Activated naive CD8-positive, alpha-beta T cell treated with anti-CD3 and anti-CD28 coated beads for 36 hours (primary cell): ENCODE data around the gene UGT1A8. TPM values are rescaled to one million over a fixed set of nuclear protein-coding genes. Genes with fewer than 3 reads are reported as not detected.
"Not testable (repeated sequence)": the region's sequence is repeated elsewhere in the genome, so short reads cannot be mapped to it uniquely, and the experiment has no call there.

ENCODE experiments used
- DNase-seq: peaks from one replicate; pipeline ENCODE4 v3.0.0; 2021
- H3K27ac Mint-ChIP-seq: one replicate; pipeline ENCODE4 v1.8.0; 2022; ENCODE audit warnings: mild to moderate bottlenecking, moderate library complexity, mixed read lengths
- H3K27me3 Mint-ChIP-seq: one replicate; pipeline ENCODE4 v1.8.0; 2022; ENCODE audit warnings: mild to moderate bottlenecking, mixed read lengths
- H3K36me3 Mint-ChIP-seq: one replicate; pipeline ENCODE4 v1.8.0; 2021; ENCODE audit warnings: mild to moderate bottlenecking, mixed read lengths
- H3K4me1 Mint-ChIP-seq: one replicate; pipeline ENCODE4 v1.8.0; 2021; ENCODE audit warnings: mixed read lengths
- H3K4me3 Mint-ChIP-seq: one replicate; pipeline ENCODE4 v1.8.0; 2022; ENCODE audit warnings: mild to moderate bottlenecking, moderate library complexity, mixed read lengths
- H3K9me3 Mint-ChIP-seq: one replicate; pipeline ENCODE4 v1.8.0; 2022; ENCODE audit warnings: mixed read lengths
- total RNA-seq, 2 experiments: library from RNA; stranded (reverse); gene quantifications; one replicate each; pipeline ENCODE4 v1.2.3, GENCODE V29; 2021

Gene UGT1A8
- not detected for total RNA-seq

DNA sequence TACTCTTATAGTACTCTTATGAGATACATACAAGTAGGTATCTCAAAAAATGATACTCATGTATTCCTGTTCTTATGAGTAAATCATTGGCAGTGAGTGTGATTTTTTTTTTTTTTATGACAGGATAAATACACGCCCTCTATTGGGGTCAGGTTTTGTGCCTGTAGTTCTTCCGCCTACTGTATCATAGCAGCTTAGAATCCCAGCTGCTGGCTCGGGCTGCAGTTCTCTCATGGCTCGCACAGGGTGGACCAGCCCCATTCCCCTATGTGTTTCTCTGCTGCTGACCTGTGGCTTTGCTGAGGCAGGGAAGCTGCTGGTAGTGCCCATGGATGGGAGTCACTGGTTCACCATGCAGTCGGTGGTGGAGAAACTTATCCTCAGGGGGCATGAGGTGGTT, at the start of gene UGT1A8:
Gene UGT1A8, plus strand, starts transcription at position 158 of the 400 bp plus-strand sequence. Its CDS starts 75 bp downstream, at position 233.
- H3K27me3 Mint-ChIP-seq = peaks cover 16% of the 10 kb centered on the region
- DNase-seq, H3K36me3 Mint-ChIP-seq, H3K4me1 Mint-ChIP-seq, H3K9me3 Mint-ChIP-seq, H3K4me3 Mint-ChIP-seq, H3K27ac Mint-ChIP-seq: not testable (repeated sequence)

DNA sequence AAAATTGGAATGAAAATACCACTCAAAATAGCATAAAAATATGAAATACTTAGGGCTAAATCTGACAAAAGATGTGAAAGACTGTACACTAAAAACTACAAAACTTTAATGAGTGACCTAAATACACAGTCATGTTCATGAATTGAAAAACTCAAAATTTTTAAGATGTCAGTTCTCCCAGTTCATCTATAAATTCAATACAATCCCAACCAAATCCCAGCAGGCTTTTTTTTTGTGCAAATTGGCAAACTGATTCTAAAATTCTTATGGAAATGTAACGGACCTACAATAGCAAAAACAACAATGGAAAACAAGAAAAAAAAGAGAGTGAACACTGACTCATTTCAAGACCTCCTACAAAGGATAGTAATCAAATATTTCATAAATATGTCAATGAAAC, 46.4 kb upstream of the UGT1A8 start:
- no peaks in the 10 kb centered on the region for H3K36me3 Mint-ChIP-seq
- DNase-seq = no peak
- peaks cover 2% of the 10 kb centered on the region for H3K9me3 Mint-ChIP-seq
- H3K27ac Mint-ChIP-seq = no peak overlapping the region
- H3K27me3 Mint-ChIP-seq = no peaks in the 10 kb centered on the region
- H3K4me1 Mint-ChIP-seq = no peaks in the 10 kb centered on the region
- H3K4me3 Mint-ChIP-seq = no peak overlapping the region

DNA sequence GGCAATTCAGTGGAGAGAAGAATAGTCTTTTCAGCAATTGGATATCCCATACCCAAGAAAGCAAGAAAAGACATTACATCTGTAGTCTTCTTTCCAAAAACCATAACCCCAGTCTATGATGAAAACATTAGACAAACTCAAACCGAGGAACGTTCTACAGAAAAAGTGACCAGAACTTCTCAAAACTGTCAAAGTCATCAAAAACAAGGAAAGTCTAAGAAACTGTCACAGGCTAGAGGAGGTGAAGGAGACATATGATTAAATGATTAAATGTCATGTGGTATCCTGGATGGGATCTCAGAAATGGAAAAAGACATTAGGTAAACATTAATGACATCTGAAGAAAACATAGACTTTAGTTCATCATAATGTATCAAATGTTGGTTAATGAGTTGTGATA, 46.0 kb upstream of the UGT1A8 start:
- Mint-ChIP-seq H3K4me3 (no peak overlapping the region), H3K36me3 (no peaks in the 10 kb centered on the region), H3K4me1 (no peaks in the 10 kb centered on the region), H3K27me3 (no peaks in the 10 kb centered on the region), H3K9me3 (peaks cover 2% of the 10 kb centered on the region), H3K27ac (no peak overlapping the region)
- no peak for DNase-seq

DNA sequence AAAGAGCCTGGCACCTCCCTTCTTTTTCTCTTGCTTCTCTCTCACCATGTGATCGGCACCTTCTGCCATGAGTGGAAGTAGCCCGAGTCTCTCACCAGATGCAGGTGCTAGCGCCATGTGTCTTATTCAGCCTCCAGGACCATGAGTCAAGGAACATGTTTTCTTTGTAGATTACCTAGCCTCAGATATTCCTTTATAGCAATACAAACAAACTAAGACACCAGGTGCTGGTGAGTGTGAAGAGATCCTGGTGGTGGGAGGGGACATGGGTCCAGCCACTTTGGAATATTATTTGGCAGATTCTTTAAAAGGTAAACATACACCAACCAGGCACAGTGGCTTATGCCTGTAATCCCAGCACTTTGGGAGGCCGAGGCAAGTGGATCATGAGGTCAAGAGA, 45.0 kb upstream of the UGT1A8 start:
- H3K4me3 Mint-ChIP-seq = no peak overlapping the region
- no peak overlapping the region for H3K27ac Mint-ChIP-seq
- no peak for DNase-seq
- H3K4me1 Mint-ChIP-seq = no peaks in the 10 kb centered on the region
- H3K9me3 Mint-ChIP-seq = peaks cover 4% of the 10 kb centered on the region
- H3K36me3 Mint-ChIP-seq = no peaks in the 10 kb centered on the region
- no peaks in the 10 kb centered on the region for H3K27me3 Mint-ChIP-seq

DNA sequence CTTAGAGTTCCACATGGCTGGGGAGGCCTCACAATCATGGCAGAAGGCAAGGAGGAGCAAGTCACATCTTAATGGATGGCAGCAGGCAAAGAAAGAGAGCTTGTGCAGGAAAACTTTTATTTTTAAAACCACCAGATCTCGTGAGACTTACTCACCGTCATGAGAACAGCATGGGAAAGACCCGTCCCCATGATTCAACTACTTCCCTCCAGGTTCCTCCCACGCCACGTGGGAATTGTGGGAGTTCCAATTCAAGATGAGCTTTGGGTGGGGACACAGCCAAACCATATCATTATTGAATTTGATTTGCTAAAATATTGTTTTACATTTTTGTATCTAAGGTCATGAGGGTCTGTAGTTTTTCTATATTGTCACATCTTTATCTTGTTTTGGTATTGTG, 40.1 kb upstream of the UGT1A8 start:
- not testable (repeated sequence) for H3K4me3 Mint-ChIP-seq, H3K27me3 Mint-ChIP-seq, H3K27ac Mint-ChIP-seq, H3K36me3 Mint-ChIP-seq, H3K9me3 Mint-ChIP-seq, DNase-seq, H3K4me1 Mint-ChIP-seq

DNA sequence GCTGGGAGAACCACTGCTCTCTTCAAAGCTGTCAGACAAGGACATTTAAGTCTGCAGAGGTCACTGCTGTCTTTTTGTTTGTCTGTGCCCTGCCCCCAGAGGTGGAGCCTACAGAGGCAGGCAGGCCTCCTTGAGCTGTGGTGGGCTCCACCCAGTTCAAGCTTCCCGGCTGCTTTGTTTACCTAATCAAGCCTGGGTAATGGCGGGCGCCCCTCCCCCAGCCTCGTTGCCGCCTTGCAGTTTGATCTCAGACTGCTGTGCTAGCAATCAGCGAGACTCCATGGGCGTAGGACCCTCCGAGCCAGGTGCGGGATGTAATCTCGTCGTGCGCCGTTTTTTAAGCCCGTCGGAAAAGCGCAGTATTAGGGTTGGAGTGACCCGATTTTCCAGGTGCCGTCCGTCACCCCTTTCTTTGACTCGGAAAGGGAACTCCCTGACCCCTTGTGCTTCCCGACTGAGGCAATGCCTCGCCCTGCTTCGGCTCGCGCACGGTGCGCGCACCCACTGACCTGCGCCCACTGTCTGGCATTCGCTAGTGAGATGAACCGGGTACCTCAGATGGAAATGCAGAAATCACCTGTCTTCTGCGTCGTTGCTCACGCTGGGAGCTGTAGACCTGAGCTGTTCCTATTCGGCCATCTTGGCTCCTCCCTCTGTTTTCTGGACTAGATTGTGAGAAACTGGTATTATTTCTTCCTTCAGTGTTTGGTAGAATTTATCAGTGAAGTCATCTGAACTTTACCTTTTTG, 34.0 kb upstream of the UGT1A8 start:
- not testable (repeated sequence) for H3K9me3 Mint-ChIP-seq, H3K4me1 Mint-ChIP-seq, DNase-seq, H3K36me3 Mint-ChIP-seq
- peak overlapping the region; percentile 48 for H3K4me3 Mint-ChIP-seq
- peak overlapping the region; percentile 66 for H3K27ac Mint-ChIP-seq
- H3K27me3 Mint-ChIP-seq = peaks cover 19% of the 10 kb centered on the region

DNA sequence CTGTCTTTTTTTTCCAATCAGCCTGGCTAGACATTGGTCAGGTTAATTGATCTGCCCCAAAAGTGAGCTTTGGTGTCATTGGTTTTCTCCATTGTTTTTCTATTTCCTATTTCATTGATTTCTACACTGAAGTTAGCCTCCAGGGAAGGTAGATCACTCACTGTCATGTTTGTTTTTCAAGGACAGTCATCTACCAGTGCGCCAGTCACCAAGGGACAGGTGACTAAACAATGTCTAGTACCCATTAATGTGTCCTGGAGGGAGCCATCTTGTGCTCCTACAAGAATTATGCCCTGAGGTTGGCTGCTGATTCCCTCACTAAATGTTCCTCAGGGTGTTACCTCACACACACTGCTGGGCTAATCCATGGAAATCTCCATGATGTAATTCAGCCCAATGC, 33.2 kb upstream of the UGT1A8 start:
- no peaks in the 10 kb centered on the region for H3K9me3 Mint-ChIP-seq
- peaks cover 3% of the 10 kb centered on the region for H3K4me1 Mint-ChIP-seq
- no peak overlapping the region for H3K4me3 Mint-ChIP-seq

DNA sequence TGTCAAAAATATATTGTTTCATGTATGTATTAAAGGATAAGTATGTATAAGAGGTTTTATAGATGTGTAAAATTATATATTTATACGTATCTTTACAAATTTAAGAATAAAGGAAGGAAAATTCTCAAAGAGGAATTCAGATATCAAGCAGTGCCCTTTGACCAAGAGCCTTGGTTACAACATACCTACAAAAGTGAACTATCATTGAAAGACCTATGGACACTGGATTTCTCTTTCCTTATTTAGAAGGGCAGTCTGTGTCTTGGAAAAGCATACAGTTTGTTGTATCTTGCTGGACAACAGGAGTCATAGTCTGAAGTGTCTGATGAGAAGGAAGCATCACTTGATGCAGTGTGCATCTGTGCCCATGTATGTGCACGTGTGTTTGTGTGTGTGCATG, 29.0 kb upstream of the UGT1A8 start:
- no peak overlapping the region for H3K4me3 Mint-ChIP-seq
- H3K36me3 Mint-ChIP-seq = no peaks in the 10 kb centered on the region
- peaks cover 3% of the 10 kb centered on the region for H3K4me1 Mint-ChIP-seq
- H3K27ac Mint-ChIP-seq = no peak overlapping the region
- no peaks in the 10 kb centered on the region for H3K9me3 Mint-ChIP-seq
- peaks cover 24% of the 10 kb centered on the region for H3K27me3 Mint-ChIP-seq
- no peak for DNase-seq

More for the DNA sequence above, 33.2 kb upstream of the UGT1A8 start:
- Mint-ChIP-seq H3K36me3 (no peaks in the 10 kb centered on the region), H3K27ac (no peak overlapping the region), H3K27me3 (peaks cover 24% of the 10 kb centered on the region)
- no peak for DNase-seq

DNA sequence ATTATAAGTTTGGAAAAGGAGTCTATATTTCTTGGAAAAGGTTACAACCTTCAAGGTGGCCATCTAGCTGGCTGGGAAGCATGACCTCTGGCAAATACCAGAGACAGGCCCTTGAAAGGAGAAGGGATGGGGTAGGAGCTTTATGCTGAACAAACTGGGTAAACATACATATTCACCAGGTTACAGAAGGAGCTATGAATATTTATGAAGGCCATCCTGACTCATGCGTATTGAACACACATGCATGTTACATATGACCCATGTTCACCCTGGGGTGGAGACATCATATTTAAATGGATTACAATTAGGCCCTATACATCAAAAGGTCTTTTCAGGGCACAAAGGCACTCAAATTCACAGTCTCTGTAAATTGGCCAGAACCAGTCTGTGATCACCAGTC, 24.7 kb upstream of the UGT1A8 start:
- not testable (repeated sequence) for DNase-seq, H3K4me3 Mint-ChIP-seq, H3K27ac Mint-ChIP-seq, H3K9me3 Mint-ChIP-seq, H3K27me3 Mint-ChIP-seq, H3K36me3 Mint-ChIP-seq, H3K4me1 Mint-ChIP-seq

DNA sequence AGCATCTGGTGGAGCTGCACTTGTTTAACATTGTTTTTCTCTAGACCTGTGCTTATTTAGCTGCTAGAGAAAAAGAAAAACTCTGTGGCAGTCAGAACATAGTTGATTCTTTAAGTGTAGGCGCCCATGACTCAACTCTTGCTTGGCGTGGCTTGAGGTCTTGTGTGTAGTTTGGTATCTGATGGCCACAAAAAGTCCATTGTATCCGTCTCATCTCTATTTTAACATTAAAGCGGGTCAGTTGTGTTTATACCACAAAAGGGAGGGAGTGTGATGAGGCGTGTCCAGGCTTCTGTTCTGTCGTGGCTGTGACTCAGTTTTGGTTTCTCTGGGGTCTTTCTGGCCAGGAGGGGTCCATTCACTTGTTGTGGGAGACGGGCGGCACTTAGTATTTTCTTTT, 24.2 kb upstream of the UGT1A8 start:
- DNase-seq = no peak
- Mint-ChIP-seq H3K27me3 (peaks cover 5% of the 10 kb centered on the region), H3K9me3 (no peaks in the 10 kb centered on the region), H3K27ac (no peak overlapping the region), H3K36me3 (no peaks in the 10 kb centered on the region), H3K4me1 (no peaks in the 10 kb centered on the region), H3K4me3 (no peak overlapping the region)

DNA sequence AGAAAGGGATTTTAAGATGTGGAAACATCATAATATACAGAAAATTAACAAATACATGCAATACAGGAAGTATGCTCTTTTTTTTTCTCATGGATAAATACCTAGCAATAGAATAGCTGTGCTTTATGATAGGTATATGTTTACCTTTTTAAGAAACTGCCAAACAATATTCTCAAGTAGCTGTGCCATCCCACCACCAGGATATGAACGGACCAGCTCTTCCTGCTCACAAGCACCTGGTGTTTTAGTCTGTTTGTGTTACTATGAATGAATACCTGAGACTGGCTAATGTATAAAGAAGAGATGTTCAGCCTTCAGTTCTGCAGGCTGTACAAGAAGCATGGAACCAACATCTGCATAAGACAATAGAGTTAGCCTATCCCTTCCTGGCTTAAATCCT, 19.9 kb upstream of the UGT1A8 start:
- DNase-seq = no peak
- Mint-ChIP-seq H3K4me3 (no peak overlapping the region), H3K36me3 (no peaks in the 10 kb centered on the region), H3K27ac (no peak overlapping the region), H3K27me3 (peaks cover 13% of the 10 kb centered on the region), H3K4me1 (no peaks in the 10 kb centered on the region), H3K9me3 (no peaks in the 10 kb centered on the region)

DNA sequence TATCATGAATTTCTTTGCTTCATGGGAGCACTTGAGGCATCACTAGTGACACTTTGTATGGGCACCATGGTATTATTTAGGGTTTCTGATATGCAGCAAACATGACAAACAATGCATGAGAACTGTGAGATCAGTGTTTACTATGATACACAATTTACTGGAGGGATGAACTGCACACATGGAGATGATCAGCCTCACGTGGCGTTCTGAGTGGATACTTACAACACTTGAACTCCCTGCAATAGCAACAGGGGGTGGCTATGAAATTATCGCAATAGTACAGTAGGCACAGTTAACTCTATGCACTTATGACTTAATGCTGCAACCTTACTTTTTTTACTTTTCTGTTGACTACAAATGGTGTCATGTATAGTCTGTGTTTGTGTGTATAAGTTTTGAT, 18.5 kb upstream of the UGT1A8 start:
- no peaks in the 10 kb centered on the region for H3K4me1 Mint-ChIP-seq
- H3K27me3 Mint-ChIP-seq = peaks cover 16% of the 10 kb centered on the region
- H3K9me3 Mint-ChIP-seq = no peaks in the 10 kb centered on the region
- H3K27ac Mint-ChIP-seq = no peak overlapping the region
- no peak overlapping the region for H3K4me3 Mint-ChIP-seq
- no peaks in the 10 kb centered on the region for H3K36me3 Mint-ChIP-seq
- DNase-seq = no peak

DNA sequence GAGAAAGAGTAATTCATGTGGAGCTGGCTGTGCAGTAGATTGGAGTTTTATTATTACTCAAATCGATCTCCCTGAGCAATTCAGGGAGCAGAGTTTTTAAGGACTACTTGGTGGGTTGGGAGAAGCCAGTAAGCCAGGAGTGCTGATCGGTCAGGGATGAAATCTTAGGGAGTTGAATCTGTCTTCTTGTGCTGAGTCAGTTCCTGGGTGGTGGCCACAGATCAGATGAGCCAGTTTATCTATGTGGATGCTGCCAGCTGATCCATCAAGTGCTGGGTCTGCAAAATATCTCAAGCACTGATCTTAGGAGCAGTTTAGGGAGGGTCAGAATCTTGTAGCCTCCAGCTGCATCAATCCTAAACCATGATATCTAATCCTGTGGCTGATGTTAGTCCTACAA, 17.0 kb upstream of the UGT1A8 start:
- peaks cover 16% of the 10 kb centered on the region for H3K27me3 Mint-ChIP-seq
- no peak overlapping the region for H3K27ac Mint-ChIP-seq
- no peaks in the 10 kb centered on the region for H3K36me3 Mint-ChIP-seq
- H3K9me3 Mint-ChIP-seq = no peaks in the 10 kb centered on the region
- no peaks in the 10 kb centered on the region for H3K4me1 Mint-ChIP-seq
- no peak for DNase-seq
- no peak overlapping the region for H3K4me3 Mint-ChIP-seq

DNA sequence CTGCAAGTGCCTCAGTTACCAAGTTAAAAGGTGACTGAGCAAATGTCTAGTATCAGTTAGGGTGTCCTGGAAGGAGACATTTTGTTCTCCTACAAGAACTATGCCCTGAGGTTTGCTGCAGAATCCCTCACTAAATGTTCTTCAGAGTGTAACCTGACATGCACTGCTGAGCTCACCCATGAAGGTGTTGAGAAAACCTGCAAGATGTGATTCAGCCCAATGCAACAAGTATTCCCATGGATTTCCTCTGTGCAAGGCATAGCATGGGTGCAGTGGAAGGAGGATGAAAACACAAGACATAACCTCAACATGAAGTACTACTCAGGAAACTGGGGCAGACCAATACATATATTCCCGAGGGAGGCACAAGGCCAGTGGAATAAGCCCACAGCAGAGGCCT, 15.4 kb upstream of the UGT1A8 start:
- Mint-ChIP-seq H3K27ac (no peak overlapping the region), H3K27me3 (peaks cover 16% of the 10 kb centered on the region), H3K4me1 (no peaks in the 10 kb centered on the region), H3K36me3 (no peaks in the 10 kb centered on the region), H3K4me3 (no peak overlapping the region), H3K9me3 (peaks cover 1% of the 10 kb centered on the region)
- no peak for DNase-seq

DNA sequence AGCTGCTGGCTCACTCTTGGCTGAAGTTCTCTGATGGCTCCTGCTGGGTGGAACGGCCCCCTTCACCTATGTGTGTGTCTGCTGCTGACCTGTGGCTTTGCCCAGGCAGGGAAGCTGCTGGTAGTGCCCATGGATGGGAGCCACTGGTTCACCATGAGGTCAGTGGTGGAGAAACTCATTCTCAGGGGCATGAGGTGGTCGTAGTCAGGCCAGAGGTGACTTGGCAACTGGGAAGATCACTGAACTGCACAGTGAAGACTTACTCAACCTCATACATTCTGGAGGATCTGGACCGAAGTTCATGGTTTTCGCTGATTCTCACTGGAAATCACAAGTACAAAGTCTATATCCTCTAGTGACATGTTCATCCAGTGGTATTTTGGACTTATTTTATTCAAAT, 13.9 kb upstream of the UGT1A8 start:
- peaks cover 1% of the 10 kb centered on the region for H3K9me3 Mint-ChIP-seq

DNA sequence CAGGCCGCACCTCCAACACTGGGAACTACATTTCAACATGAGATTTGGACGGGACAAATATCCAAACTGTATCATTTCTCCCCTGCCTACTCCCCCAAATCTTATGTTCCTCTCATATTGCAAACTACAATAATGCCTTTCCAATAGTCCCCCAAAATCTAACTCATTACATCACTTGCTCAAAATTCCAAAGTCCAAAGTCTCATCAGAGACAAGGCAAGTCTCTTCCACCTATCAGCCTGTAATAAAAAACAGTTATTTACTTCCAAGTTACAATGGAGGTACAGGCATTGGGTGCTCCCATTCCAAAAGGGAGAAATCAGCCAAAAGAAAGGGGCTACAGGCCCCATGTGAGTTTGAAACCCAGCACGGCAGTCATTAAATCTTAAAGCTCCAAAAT, 12.6 kb upstream of the UGT1A8 start:
- H3K4me1 Mint-ChIP-seq = no peaks in the 10 kb centered on the region

More for the DNA sequence above, 13.9 kb upstream of the UGT1A8 start:
- H3K27me3 Mint-ChIP-seq = peaks cover 16% of the 10 kb centered on the region
- no peak for DNase-seq
- no peaks in the 10 kb centered on the region for H3K4me1 Mint-ChIP-seq
- no peak overlapping the region for H3K4me3 Mint-ChIP-seq
- H3K36me3 Mint-ChIP-seq = no peaks in the 10 kb centered on the region
- no peak overlapping the region for H3K27ac Mint-ChIP-seq

More for the DNA sequence above, 12.6 kb upstream of the UGT1A8 start:
- no peak overlapping the region for H3K27ac Mint-ChIP-seq
- H3K9me3 Mint-ChIP-seq = peaks cover 1% of the 10 kb centered on the region
- H3K27me3 Mint-ChIP-seq = peaks cover 16% of the 10 kb centered on the region
- no peak for DNase-seq
- H3K4me3 Mint-ChIP-seq = no peak overlapping the region
- no peaks in the 10 kb centered on the region for H3K36me3 Mint-ChIP-seq
